Kidney epithelial cell (primary cell): Measurements from ENCODE around the gene TFF2. TPM values are rescaled to one million over a fixed set of nuclear protein-coding genes. Genes with fewer than 3 reads are reported as not detected.

Experiments
- DNase-seq: peaks from one replicate; pipeline ENCODE4 v3.0.0-alpha.2; 2010; ENCODE audit warnings: low read depth
- H3K27me3 ChIP-seq: 2 replicates; pipeline ENCODE4 v1.6.0; 2011; ENCODE audit warnings: low read length; ENCODE audit not compliant: control insufficient read depth, insufficient read depth
- H3K36me3 ChIP-seq: 2 replicates; pipeline ENCODE4 v1.5.1; 2011; ENCODE audit warnings: low read length; ENCODE audit not compliant: control insufficient read depth, insufficient read depth
- H3K4me3 ChIP-seq: 2 replicates; pipeline ENCODE4 v1.5.1; 2011; ENCODE audit warnings: low read depth, mild to moderate bottlenecking, control low read depth, low read length
- total RNA-seq: library from RNA; depleted of rRNA; stranded (reverse); fragments of >200 nt; gene quantifications from 2 replicates; pipeline ENCODE4 v1.2.3, GENCODE V29; 2015
- TF ChIP-seq, protein P1 (sequence below): IDR thresholded peaks from 2 replicates; pipeline ENCODE4 v1.5.1; 2011; ENCODE audit warnings: mild to moderate bottlenecking, moderate library complexity, low read length, control low read depth, inconsistent platforms; ENCODE audit not compliant: insufficient read depth, poor library complexity, severe bottlenecking

Gene TFF2
- total RNA-seq, 1 donor from 2014 or later, result not detected

DNA sequence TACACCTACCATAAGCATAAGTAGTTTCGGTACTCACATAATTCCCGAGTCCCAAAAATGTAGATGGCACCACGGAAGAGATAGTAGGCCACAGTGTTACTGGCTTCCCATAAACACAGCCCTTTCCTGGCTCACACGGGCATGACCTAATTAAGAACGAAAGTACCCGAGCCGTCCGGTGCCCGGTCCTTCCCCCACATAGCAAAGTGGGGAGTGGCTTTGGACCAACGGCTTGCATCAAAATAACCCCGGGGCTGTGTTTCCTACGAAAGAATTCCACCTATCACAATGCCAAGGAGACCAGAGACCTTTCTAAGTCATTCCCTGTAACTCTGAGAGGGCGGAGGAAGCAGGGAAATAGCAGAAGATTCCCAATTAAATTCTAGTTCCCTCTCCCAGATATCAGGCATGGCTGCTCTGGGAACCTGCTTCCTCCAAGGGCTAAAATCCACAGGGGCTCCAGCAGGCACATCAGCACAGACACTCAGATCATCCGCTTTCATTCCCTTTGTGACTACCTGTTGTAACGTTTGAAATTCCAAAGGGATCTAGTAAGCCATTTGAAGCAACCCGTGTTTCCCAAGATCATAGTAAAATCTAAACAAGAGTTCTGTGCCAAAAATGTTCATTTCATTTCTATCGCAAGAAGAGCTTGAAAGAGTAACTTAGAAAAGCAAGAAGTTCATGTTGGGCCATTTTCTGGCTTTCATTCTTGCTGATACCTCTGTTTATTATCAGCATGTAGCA, 45.3 kb upstream of the TFF2 start, which contains the start of gene TMPRSS3:
Gene TMPRSS3, minus strand, starts transcription at position 148 of the 747 bp plus-strand sequence. CDS start 635 bp downstream, outside the sequence.
- H3K4me3 ChIP-seq, result no peak within 1 kb of the TSS
- DNase-seq, result no peak
- no peaks in the 10 kb centered on the region for H3K36me3 ChIP-seq
- H3K27me3 ChIP-seq, result no peaks in the 10 kb centered on the region
- TF ChIP-seq, protein P1, sequence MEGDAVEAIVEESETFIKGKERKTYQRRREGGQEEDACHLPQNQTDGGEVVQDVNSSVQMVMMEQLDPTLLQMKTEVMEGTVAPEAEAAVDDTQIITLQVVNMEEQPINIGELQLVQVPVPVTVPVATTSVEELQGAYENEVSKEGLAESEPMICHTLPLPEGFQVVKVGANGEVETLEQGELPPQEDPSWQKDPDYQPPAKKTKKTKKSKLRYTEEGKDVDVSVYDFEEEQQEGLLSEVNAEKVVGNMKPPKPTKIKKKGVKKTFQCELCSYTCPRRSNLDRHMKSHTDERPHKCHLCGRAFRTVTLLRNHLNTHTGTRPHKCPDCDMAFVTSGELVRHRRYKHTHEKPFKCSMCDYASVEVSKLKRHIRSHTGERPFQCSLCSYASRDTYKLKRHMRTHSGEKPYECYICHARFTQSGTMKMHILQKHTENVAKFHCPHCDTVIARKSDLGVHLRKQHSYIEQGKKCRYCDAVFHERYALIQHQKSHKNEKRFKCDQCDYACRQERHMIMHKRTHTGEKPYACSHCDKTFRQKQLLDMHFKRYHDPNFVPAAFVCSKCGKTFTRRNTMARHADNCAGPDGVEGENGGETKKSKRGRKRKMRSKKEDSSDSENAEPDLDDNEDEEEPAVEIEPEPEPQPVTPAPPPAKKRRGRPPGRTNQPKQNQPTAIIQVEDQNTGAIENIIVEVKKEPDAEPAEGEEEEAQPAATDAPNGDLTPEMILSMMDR, result no peak

DNA sequence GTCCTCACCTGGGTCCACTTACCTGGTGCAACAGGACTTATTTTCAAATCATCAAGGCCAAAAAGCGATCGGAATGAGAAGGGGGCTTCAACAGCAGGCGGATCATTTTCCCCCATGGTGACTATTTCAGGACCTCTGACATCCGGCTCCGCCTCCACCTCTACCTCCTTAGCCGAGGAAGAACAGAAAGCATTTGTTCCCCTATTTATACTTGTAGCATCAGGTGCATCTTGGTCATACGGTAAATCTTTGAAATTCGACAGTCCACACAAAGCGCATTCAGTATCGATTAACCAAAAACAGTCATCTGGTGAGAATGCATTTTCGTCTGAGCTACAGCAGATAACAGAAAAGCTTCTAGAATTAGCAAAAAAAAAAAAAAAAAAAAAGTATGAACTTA, 44.5 kb upstream of the TFF2 start:
- Histone ChIP-seq H3K36me3 (no peaks in the 10 kb centered on the region), H3K27me3 (no peaks in the 10 kb centered on the region), H3K4me3 (no peak overlapping the region)
- TF ChIP-seq, protein P1, result no peak
- no peak for DNase-seq

DNA sequence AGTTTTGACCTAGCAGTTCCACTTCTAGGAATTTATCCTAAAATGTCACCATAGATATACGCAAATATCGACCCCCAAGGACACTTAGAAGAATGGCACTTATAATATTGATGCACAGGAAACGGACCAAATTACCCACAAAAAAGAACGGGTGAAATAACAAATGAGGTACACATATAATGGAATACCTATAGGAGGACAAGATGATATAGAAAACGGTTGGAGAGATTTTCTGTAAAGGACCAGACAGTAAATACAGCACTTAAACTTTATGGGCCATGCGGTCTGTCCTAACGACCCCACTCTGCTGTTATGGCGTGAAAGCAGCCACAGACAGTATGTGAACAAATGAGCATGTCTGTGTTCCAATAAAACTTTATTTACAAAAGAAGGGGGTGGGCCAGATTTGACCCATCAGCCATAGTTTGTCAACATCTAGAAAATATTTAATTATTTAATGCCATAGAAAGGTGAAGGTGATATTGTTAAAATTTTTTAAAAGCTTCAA, 42.7 kb upstream of the TFF2 start:
- Histone ChIP-seq H3K4me3 (no peak overlapping the region), H3K36me3 (no peaks in the 10 kb centered on the region), H3K27me3 (no peaks in the 10 kb centered on the region)
- TF ChIP-seq, protein P1, result no peak
- no peak for DNase-seq

GRCh38 chr21:42392731-42393442, 42.1 kb upstream of the TFF2 start:
- Histone ChIP-seq H3K36me3 (no peaks in the 10 kb centered on the region), H3K27me3 (no peaks in the 10 kb centered on the region), H3K4me3 (no peak overlapping the region)
- TF ChIP-seq, protein P1, result no peak
- no peak for DNase-seq

DNA sequence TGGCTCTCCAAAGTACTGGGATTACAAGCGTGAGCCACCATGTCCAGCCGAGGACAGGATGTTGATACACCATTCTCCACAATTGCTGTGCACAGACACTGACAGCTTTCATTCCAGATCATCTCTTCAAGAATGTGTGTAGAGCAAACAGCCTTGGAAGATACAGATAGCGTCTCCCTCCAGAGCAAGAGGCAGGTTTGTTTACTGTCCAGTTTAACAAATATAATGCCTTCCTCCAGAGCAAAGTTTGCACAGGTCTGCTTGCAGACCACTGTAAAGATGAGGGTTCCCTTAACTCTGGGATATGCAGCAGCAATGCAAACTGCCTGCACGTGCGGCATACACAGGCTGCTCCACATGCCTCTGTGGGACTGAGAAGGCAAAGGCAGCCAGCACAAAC, 40.5 kb upstream of the TFF2 start:
- Histone ChIP-seq H3K36me3 (no peaks in the 10 kb centered on the region), H3K4me3 (no peak overlapping the region), H3K27me3 (no peaks in the 10 kb centered on the region)
- TF ChIP-seq, protein P1, result no peak
- no peak for DNase-seq

GRCh38 chr21:42390696-42391095, 39.9 kb upstream of the TFF2 start:
- no peaks in the 10 kb centered on the region for H3K27me3 ChIP-seq
- no peak overlapping the region for H3K4me3 ChIP-seq
- TF ChIP-seq, protein P1, result no peak
- H3K36me3 ChIP-seq, result no peaks in the 10 kb centered on the region
- no peak for DNase-seq
